Activated B cell treated with CpG ODN at 0.5 μM for 24 hours (primary cell): Measurements from ENCODE around the gene NDUFB2. TPM values are rescaled to one million over a fixed set of nuclear protein-coding genes. Genes with fewer than 3 reads are reported as not detected.

ENCODE experiments used
- ATAC-seq: fragments of 200-7000 bp; cut with Tn5 transposase; one replicate; pipeline ENCODE4 v1.10.0; 2021; ENCODE audit warnings: low read depth, mild to moderate bottlenecking, moderate library complexity
- CTCF ChIA-PET: fragments of 350-600 bp; sonication (Branson Sonifier 250); formaldehyde crosslinking; loops from one replicate; lab custom pipeline; 2021; ENCODE audit warnings: antibody characterized with exemption; lab: Charles Lee
- POLR2A ChIA-PET: fragments of 350-600 bp; sonication (Branson Sonifier 250); formaldehyde crosslinking; loops from one replicate; lab custom pipeline; 2021; ENCODE audit warnings: antibody characterized with exemption; lab: Charles Lee
- DNase-seq: peaks from one replicate; pipeline ENCODE4 v3.0.0; 2022
- H3K27ac Mint-ChIP-seq: one replicate; pipeline ENCODE4 v1.8.0; 2020; ENCODE audit warnings: mixed read lengths
- H3K27me3 Mint-ChIP-seq: one replicate; pipeline ENCODE4 v1.8.0; 2021; ENCODE audit warnings: mixed read lengths
- H3K36me3 Mint-ChIP-seq: one replicate; pipeline ENCODE4 v1.8.0; 2021; ENCODE audit warnings: low read depth, mixed read lengths
- H3K4me1 Mint-ChIP-seq: one replicate; pipeline ENCODE4 v1.8.0; 2021; ENCODE audit warnings: mixed read lengths
- H3K4me3 Mint-ChIP-seq: one replicate; pipeline ENCODE4 v1.8.0; 2020; ENCODE audit warnings: mild to moderate bottlenecking, mixed read lengths
- H3K9me3 Mint-ChIP-seq: one replicate; pipeline ENCODE4 v1.8.0; 2020; ENCODE audit warnings: mixed read lengths
- CTCF ChIP-seq: fragments of 200-600 bp; IDR thresholded peaks from one replicate; pipeline ENCODE4 v1.8.0; 2022; ENCODE audit warnings: antibody characterized with exemption, mild to moderate bottlenecking
- intact Hi-C: fragments of 100-400 bp; cut with micrococcal nuclease; formaldehyde crosslinking; loops from one replicate; pipeline ENCODE4 v1.15.1; 2024
- total RNA-seq: library from RNA; stranded (reverse); gene quantifications from 2 replicates; pipeline ENCODE4 v1.2.3, GENCODE V29; 2022

Gene NDUFB2
- total RNA-seq, 1 donor from 2014 or later: 140 TPM

DNA sequence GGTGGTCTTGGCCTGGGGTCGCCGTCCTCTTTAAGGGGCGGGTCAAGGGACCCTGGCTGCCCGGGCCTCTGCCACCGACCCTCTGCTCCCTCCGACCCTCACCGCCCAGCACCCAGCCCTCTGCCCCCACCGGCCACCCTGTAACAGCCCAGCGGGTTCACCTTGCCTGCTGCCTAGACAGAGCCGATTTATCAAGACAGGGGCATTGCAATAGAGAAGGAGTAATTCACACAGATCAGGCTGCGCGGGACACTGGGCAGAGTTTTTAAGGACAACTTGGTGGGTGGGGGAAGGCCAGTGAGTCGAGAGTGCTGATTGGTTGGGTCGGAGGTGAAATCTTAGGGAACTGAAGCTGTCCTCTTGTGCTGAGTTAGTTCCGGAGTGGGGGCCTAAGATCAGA lies 24.5 kb upstream of the NDUFB2 start:
- CTCF ChIA-PET: no interaction called here
- POLR2A ChIA-PET: interaction anchor here (1.3 to 1.7 kb wide), 3 partner anchors 15 to 26 kb away, joined by 3 to 4 read pairs (median 3); no protein-coding TSS in a partner anchor
- no peaks in the 10 kb centered on the region for H3K36me3 Mint-ChIP-seq
- H3K4me3 Mint-ChIP-seq: peak overlapping the region; percentile 80
- no peak for ATAC-seq
- no peaks in the 10 kb centered on the region for H3K27me3 Mint-ChIP-seq
- no peak for TF ChIP-seq CTCF
- H3K27ac Mint-ChIP-seq: peak overlapping the region; percentile 75
- H3K4me1 Mint-ChIP-seq: peaks cover 46% of the 10 kb centered on the region
- intact Hi-C loops: loop anchor here (2.0 to 10.0 kb wide), 2 partner anchors 193 to 1307 kb away; partner anchors contain the start of gene MKRN1
- no peaks in the 10 kb centered on the region for H3K9me3 Mint-ChIP-seq
- DNase-seq: no peak

- no peaks in the 10 kb centered on the region for H3K36me3 Mint-ChIP-seq
- DNase-seq (peak; percentile 66), ATAC-seq (peak; percentile 67)
- H3K27me3 Mint-ChIP-seq: no peaks in the 10 kb centered on the region
- ChIA-PET POLR2A (interaction anchor here (1.3 to 2.4 kb wide), 4 partner anchors 16 to 25 kb away, joined by 3 to 8 read pairs (median 4); partner anchors contain the start of gene NDUFB2), CTCF (no interaction called here)
- no peaks in the 10 kb centered on the region for H3K9me3 Mint-ChIP-seq
- peak within 1 kb of the TSS; percentile 88 for H3K4me3 Mint-ChIP-seq
- H3K27ac Mint-ChIP-seq: peak within 1 kb of the TSS; percentile 86
- intact Hi-C loops: loop anchor here (1.0 to 10.0 kb wide), 3 partner anchors 16 to 1308 kb away; partner anchors contain the start of gene MKRN1
- H3K4me1 Mint-ChIP-seq: peaks cover 50% of the 10 kb centered on the region
- no peak for TF ChIP-seq CTCF
Measured at GRCh38 chr7:140672382-140673062, 24.0 kb upstream of the NDUFB2 start, which contains the start of gene ADCK2. Gene ADCK2 (plus strand): TSS chr7:140672945. CDS start chr7:140673331, 386 bp downstream.

DNA sequence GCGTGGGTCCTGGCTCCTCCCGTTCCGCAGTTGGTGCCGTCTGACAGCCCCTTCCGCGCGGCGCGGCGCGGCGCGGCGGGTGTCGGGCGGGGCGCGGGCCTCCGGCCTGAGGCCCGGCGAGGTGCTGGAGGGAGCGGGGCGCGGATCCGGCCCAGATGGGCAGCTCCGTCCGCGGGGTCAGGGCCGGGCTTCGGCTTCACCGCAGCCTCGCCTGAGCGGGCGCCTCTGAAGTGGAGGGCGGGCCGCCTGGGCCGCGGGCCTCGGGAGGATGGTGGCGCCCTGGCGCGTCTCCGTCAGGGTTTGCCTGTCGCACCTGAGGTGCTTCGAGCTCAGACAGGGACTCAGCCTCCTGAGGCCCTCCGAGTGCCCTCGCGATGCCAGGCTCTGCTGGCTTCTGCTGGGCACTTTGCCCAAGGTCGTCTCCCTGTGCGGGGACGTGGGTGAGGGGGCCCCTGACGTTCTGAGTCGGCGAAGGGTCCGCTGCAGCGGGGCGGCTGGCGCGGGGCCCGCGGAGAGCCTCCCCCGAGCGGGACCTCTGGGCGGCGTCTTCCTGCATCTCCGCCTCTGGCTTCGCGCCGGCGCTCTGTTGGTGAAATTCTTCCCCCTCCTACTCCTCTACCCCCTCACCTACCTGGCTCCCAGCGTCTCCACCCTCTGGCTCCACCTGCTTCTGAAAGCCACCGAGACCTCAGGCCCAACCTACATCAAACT lies 23.3 kb upstream of the NDUFB2 start:
- peak overlapping the region; percentile 88 for H3K4me3 Mint-ChIP-seq
- DNase-seq (peak; percentile 67), ATAC-seq (peak; percentile 58)
- ChIA-PET POLR2A (interaction anchor here (0.5 to 2.4 kb wide), 7 partner anchors 17 to 342 kb away, joined by 3 to 9 read pairs (median 4); partner anchors contain the start of genes MRPS33 and NDUFB2), CTCF (no interaction called here)
- H3K36me3 Mint-ChIP-seq: peaks cover 6% of the 10 kb centered on the region
- TF ChIP-seq CTCF: no peak
- peaks cover 57% of the 10 kb centered on the region for H3K4me1 Mint-ChIP-seq
- H3K9me3 Mint-ChIP-seq: no peaks in the 10 kb centered on the region
- intact Hi-C loops: loop anchor here (1.0 to 10.0 kb wide), 3 partner anchors 17 to 1308 kb away; partner anchors contain the start of gene MKRN1
- peak overlapping the region; percentile 86 for H3K27ac Mint-ChIP-seq
- H3K27me3 Mint-ChIP-seq: no peaks in the 10 kb centered on the region

DNA sequence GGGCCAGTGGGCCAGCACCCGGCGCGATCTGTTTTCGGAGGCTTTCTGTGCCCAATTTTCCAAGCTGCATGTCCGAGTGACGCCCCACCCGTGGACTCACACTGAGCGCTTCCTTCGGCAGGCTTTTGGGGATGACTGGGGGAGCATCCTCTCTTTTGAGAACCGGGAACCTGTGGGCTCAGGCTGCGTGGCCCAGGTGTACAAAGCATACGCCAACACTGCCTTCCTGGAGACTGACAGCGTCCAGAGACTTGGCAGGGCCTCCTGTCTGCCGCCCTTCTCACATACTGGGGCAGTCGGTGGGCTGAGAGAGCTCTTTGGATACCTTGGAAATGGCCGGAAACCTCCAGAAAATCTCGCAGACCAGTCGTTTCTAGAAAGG lies 22.7 kb upstream of the NDUFB2 start:
- H3K9me3 Mint-ChIP-seq: no peaks in the 10 kb centered on the region
- H3K27ac Mint-ChIP-seq: peak overlapping the region; percentile 86
- CTCF ChIA-PET: no interaction called here
- H3K36me3 Mint-ChIP-seq: peaks cover 10% of the 10 kb centered on the region
- DNase-seq (no peak), ATAC-seq (no peak)
- no peaks in the 10 kb centered on the region for H3K27me3 Mint-ChIP-seq
- H3K4me3 Mint-ChIP-seq: peak overlapping the region; percentile 88
- POLR2A ChIA-PET: interaction anchor here (0.5 to 2.4 kb wide), 5 partner anchors 20 to 342 kb away, joined by 3 to 9 read pairs (median 4); partner anchors contain the start of genes MRPS33 and NDUFB2
- intact Hi-C loops: loop anchor here (1.0 to 10.0 kb wide), 4 partner anchors 17 to 1309 kb away; partner anchors contain the start of genes MKRN1 and MRPS33
- H3K4me1 Mint-ChIP-seq: peaks cover 56% of the 10 kb centered on the region
- TF ChIP-seq CTCF: no peak
